ENCODE results near the gene SETBP1.

GRCh38 chr18:45111502-45111848, 430.8 kb downstream of the SETBP1 start:
- TF ChIP-seq POLR2A (IDR thresholded peaks at IDR 0.05) (no peak), CTCF (IDR thresholded peaks at IDR 0.05) (no peak)
